Activated CD4-positive, alpha-beta memory T cell treated with anti-CD3 and anti-CD28 coated beads, Interleukin-2, amount 10 ng/mL, durations not matched to agents 7 days and 5 days (primary cell): ENCODE data around the gene FBXL16. TPM values are rescaled to one million over a fixed set of nuclear protein-coding genes. Genes with fewer than 3 reads are reported as not detected.
A peak's percentile ranks its signal among the peaks of the same experiment; 100 is the strongest.
"Not testable (repeated sequence)": the region's sequence is repeated elsewhere in the genome, so short reads cannot be mapped to it uniquely, and the experiment has no call there.

Experiments
- CTCF ChIA-PET: fragments of 350-600 bp; sonication (Branson Sonifier 250); formaldehyde crosslinking; loops from one replicate; lab custom pipeline; 2021; ENCODE audit warnings: antibody characterized with exemption, inconsistent platforms; lab: Charles Lee
- POLR2A ChIA-PET: fragments of 350-600 bp; sonication (Branson Sonifier 250); formaldehyde crosslinking; loops from one replicate; lab custom pipeline; 2021; ENCODE audit warnings: antibody characterized with exemption; lab: Charles Lee
- DNase-seq: peaks from one replicate; pipeline ENCODE4 v3.0.0-alpha.2; 2020
- H3K27ac Mint-ChIP-seq: one replicate; pipeline ENCODE4 v1.8.0; 2021; ENCODE audit warnings: mild to moderate bottlenecking, mixed read lengths
- H3K27me3 Mint-ChIP-seq: one replicate; pipeline ENCODE4 v1.8.0; 2021; ENCODE audit warnings: mixed read lengths
- H3K36me3 Mint-ChIP-seq: one replicate; pipeline ENCODE4 v1.8.0; 2021; ENCODE audit warnings: low read depth, mixed read lengths
- H3K4me1 Mint-ChIP-seq: one replicate; pipeline ENCODE4 v1.8.0; 2021; ENCODE audit warnings: mixed read lengths
- H3K4me3 Mint-ChIP-seq: one replicate; pipeline ENCODE4 v1.8.0; 2021; ENCODE audit warnings: mild to moderate bottlenecking, mixed read lengths
- H3K9me3 Mint-ChIP-seq: one replicate; pipeline ENCODE4 v1.8.0; 2021; ENCODE audit warnings: mixed read lengths
- total RNA-seq, 2 experiments: library from RNA; stranded (reverse); gene quantifications; one replicate each; pipeline ENCODE4 v1.2.3, GENCODE V29; 2021

Gene FBXL16
- total RNA-seq = 10 to 100 TPM; 30.9 to 34.6 TPM

GRCh38 chr16:705431-706188 lies at the start of gene FBXL16:
Gene FBXL16 (minus strand): TSS chr16:705801. CDS start chr16:697405, 8,396 bp downstream.
- H3K4me3 Mint-ChIP-seq = no peak within 1 kb of the TSS
- no peak within 1 kb of the TSS for H3K27ac Mint-ChIP-seq
- CTCF ChIA-PET = no interaction called here
- POLR2A ChIA-PET = interaction anchor here (0.8 kb wide), 1 partner anchor 10 kb away, joined by 4 read pairs; no protein-coding TSS in a partner anchor
- H3K36me3 Mint-ChIP-seq = no peaks in the 10 kb centered on the region
- DNase-seq = peak; percentile 31
- H3K4me1 Mint-ChIP-seq = no peaks in the 10 kb centered on the region
- H3K9me3 Mint-ChIP-seq = no peaks in the 10 kb centered on the region
- H3K27me3 Mint-ChIP-seq = peaks cover 57% of the 10 kb centered on the region

- CTCF ChIA-PET = no interaction called here
- no peak overlapping the region for H3K27ac Mint-ChIP-seq
- H3K4me1 Mint-ChIP-seq = no peaks in the 10 kb centered on the region
- POLR2A ChIA-PET = no interaction called here
- no peak for DNase-seq
- peaks cover 11% of the 10 kb centered on the region for H3K27me3 Mint-ChIP-seq
- H3K4me3 Mint-ChIP-seq = no peak overlapping the region
- no peaks in the 10 kb centered on the region for H3K9me3 Mint-ChIP-seq
- H3K36me3 Mint-ChIP-seq = no peaks in the 10 kb centered on the region
Measured at GRCh38 chr16:754656-755055, 49.1 kb upstream of the FBXL16 start.

GRCh38 chr16:754121-754607 lies 48.6 kb upstream of the FBXL16 start:
- H3K4me1 Mint-ChIP-seq, H3K9me3 Mint-ChIP-seq, POLR2A ChIA-PET, H3K4me3 Mint-ChIP-seq, DNase-seq, H3K36me3 Mint-ChIP-seq, CTCF ChIA-PET, H3K27ac Mint-ChIP-seq: not testable (repeated sequence)
- peaks cover 11% of the 10 kb centered on the region for H3K27me3 Mint-ChIP-seq

- no peaks in the 10 kb centered on the region for H3K9me3 Mint-ChIP-seq
- DNase-seq = no peak
- ChIA-PET CTCF (no interaction called here), POLR2A (no interaction called here)
- no peak overlapping the region for H3K4me3 Mint-ChIP-seq
- no peaks in the 10 kb centered on the region for H3K36me3 Mint-ChIP-seq
- H3K27ac Mint-ChIP-seq = no peak overlapping the region
- H3K27me3 Mint-ChIP-seq = peaks cover 9% of the 10 kb centered on the region
- no peaks in the 10 kb centered on the region for H3K4me1 Mint-ChIP-seq
Measured at GRCh38 chr16:752007-752312, 46.4 kb upstream of the FBXL16 start.

- ChIA-PET CTCF (interaction anchor here (1.1 kb wide), 1 partner anchor 35 kb away, joined by 3 read pairs; no protein-coding TSS in a partner anchor), POLR2A (no interaction called here)
- H3K36me3 Mint-ChIP-seq = no peaks in the 10 kb centered on the region
- no peaks in the 10 kb centered on the region for H3K9me3 Mint-ChIP-seq
- H3K27me3 Mint-ChIP-seq = peaks cover 6% of the 10 kb centered on the region
- no peaks in the 10 kb centered on the region for H3K4me1 Mint-ChIP-seq
- H3K4me3 Mint-ChIP-seq = no peak overlapping the region
- no peak for DNase-seq
- no peak overlapping the region for H3K27ac Mint-ChIP-seq
Measured at GRCh38 chr16:751152-752006, 45.8 kb upstream of the FBXL16 start.

GRCh38 chr16:750485-750884 lies 44.9 kb upstream of the FBXL16 start:
- Mint-ChIP-seq H3K4me3 (no peak overlapping the region), H3K27me3 (no peaks in the 10 kb centered on the region), H3K27ac (no peak overlapping the region), H3K36me3 (no peaks in the 10 kb centered on the region), H3K9me3 (no peaks in the 10 kb centered on the region), H3K4me1 (no peaks in the 10 kb centered on the region)
- CTCF ChIA-PET = interaction anchor here (1.1 kb wide), 1 partner anchor 36 kb away, joined by 3 read pairs; no protein-coding TSS in a partner anchor
- POLR2A ChIA-PET = no interaction called here
- no peak for DNase-seq

GRCh38 chr16:749010-749409 lies 43.4 kb upstream of the FBXL16 start:
- no peaks in the 10 kb centered on the region for H3K27me3 Mint-ChIP-seq
- ChIA-PET CTCF (interaction anchor here (0.7 to 1.5 kb wide), 2 partner anchors 33 to 1140 kb away, joined by 3 to 4 read pairs; no protein-coding TSS in a partner anchor), POLR2A (interaction anchor here (0.6 to 1.2 kb wide), 2 partner anchors 9 to 13 kb away, joined by 3 read pairs; no protein-coding TSS in a partner anchor)
- H3K4me1 Mint-ChIP-seq = no peaks in the 10 kb centered on the region
- no peak overlapping the region for H3K4me3 Mint-ChIP-seq
- no peak for DNase-seq
- no peaks in the 10 kb centered on the region for H3K9me3 Mint-ChIP-seq
- H3K27ac Mint-ChIP-seq = no peak overlapping the region
- no peaks in the 10 kb centered on the region for H3K36me3 Mint-ChIP-seq

- Mint-ChIP-seq H3K9me3 (no peaks in the 10 kb centered on the region), H3K36me3 (no peaks in the 10 kb centered on the region), H3K4me3 (no peak overlapping the region), H3K4me1 (no peaks in the 10 kb centered on the region), H3K27ac (no peak overlapping the region), H3K27me3 (no peaks in the 10 kb centered on the region)
- no peak for DNase-seq
- ChIA-PET CTCF (interaction anchor here (1.5 kb wide), 1 partner anchor 32 kb away, joined by 4 read pairs; no protein-coding TSS in a partner anchor), POLR2A (no interaction called here)
Measured at GRCh38 chr16:747978-748746, 42.6 kb upstream of the FBXL16 start.

- DNase-seq = no peak
- no peaks in the 10 kb centered on the region for H3K36me3 Mint-ChIP-seq
- ChIA-PET CTCF (no interaction called here), POLR2A (no interaction called here)
- no peaks in the 10 kb centered on the region for H3K4me1 Mint-ChIP-seq
- no peak overlapping the region for H3K4me3 Mint-ChIP-seq
- no peak overlapping the region for H3K27ac Mint-ChIP-seq
- H3K27me3 Mint-ChIP-seq = no peaks in the 10 kb centered on the region
- H3K9me3 Mint-ChIP-seq = no peaks in the 10 kb centered on the region
Measured at GRCh38 chr16:746637-747036, 41.0 kb upstream of the FBXL16 start.

GRCh38 chr16:745739-746138 lies 40.1 kb upstream of the FBXL16 start:
- POLR2A ChIA-PET = no interaction called here
- DNase-seq = no peak

GRCh38 chr16:743794-744500 lies 38.3 kb upstream of the FBXL16 start:
- H3K4me3 Mint-ChIP-seq = no peak overlapping the region
- POLR2A ChIA-PET = no interaction called here
- DNase-seq = no peak
- no peaks in the 10 kb centered on the region for H3K27me3 Mint-ChIP-seq
- H3K36me3 Mint-ChIP-seq = peaks cover 7% of the 10 kb centered on the region
- H3K9me3 Mint-ChIP-seq = no peaks in the 10 kb centered on the region
- peaks cover 9% of the 10 kb centered on the region for H3K4me1 Mint-ChIP-seq
- CTCF ChIA-PET = interaction anchor here (1.0 kb wide), 1 partner anchor 41 kb away, joined by 3 read pairs; no protein-coding TSS in a partner anchor
- H3K27ac Mint-ChIP-seq = no peak overlapping the region

More at GRCh38 chr16:745739-746138, 40.1 kb upstream of the FBXL16 start:
- H3K27ac Mint-ChIP-seq = no peak overlapping the region
- H3K4me3 Mint-ChIP-seq = no peak overlapping the region
- CTCF ChIA-PET = no interaction called here
- H3K9me3 Mint-ChIP-seq = no peaks in the 10 kb centered on the region
- no peaks in the 10 kb centered on the region for H3K27me3 Mint-ChIP-seq
- no peaks in the 10 kb centered on the region for H3K4me1 Mint-ChIP-seq
- no peaks in the 10 kb centered on the region for H3K36me3 Mint-ChIP-seq

GRCh38 chr16:742894-743293 lies 37.3 kb upstream of the FBXL16 start:
- POLR2A ChIA-PET = interaction anchor here (0.6 kb wide), 1 partner anchor 26 kb away, joined by 3 read pairs; no protein-coding TSS in a partner anchor
- not testable (repeated sequence) for H3K9me3 Mint-ChIP-seq, H3K27ac Mint-ChIP-seq, H3K4me3 Mint-ChIP-seq, H3K36me3 Mint-ChIP-seq, H3K27me3 Mint-ChIP-seq, DNase-seq
- H3K4me1 Mint-ChIP-seq = peaks cover 12% of the 10 kb centered on the region
- CTCF ChIA-PET = interaction anchor here (0.7 to 1.5 kb wide), 2 partner anchors 13 to 42 kb away, joined by 3 read pairs; no protein-coding TSS in a partner anchor
